ENCODE results near the gene DMBX1. TPM values are rescaled to one million over a fixed set of nuclear protein-coding genes. Genes with fewer than 3 reads are reported as not detected.

The DMBX1 gene
- total RNA-seq, 1 experiment from 2014 or later: not detected

Other genes starting within 250 kb of the DMBX1 start
- 3.3 and 15.3 TPM in 2 replicates for gene RAD54L, start 242.1 kb upstream of the DMBX1 start, total RNA-seq (2014; rRNA removed; shearing (Covaris generic); ENCODE audit: low replicate concordance)
- gene LRRC41, start 186.2 kb upstream of the DMBX1 start, total RNA-seq (2014; rRNA removed; shearing (Covaris generic); ENCODE audit: low replicate concordance): 70.5 and 101 TPM in 2 replicates
- gene UQCRH, start 186.1 kb upstream of the DMBX1 start, total RNA-seq (2014; rRNA removed; shearing (Covaris generic); ENCODE audit: low replicate concordance): 768 and 982 TPM in 2 replicates
- gene NSUN4, start 149.0 kb upstream of the DMBX1 start, total RNA-seq (2014; rRNA removed; shearing (Covaris generic); ENCODE audit: low replicate concordance): 7.7 and 16.7 TPM in 2 replicates
- gene FAAH, start 95.5 kb upstream of the DMBX1 start, total RNA-seq (2014; rRNA removed; shearing (Covaris generic); ENCODE audit: low replicate concordance): 0.16 and 1.4 TPM in 2 replicates
- not detected in 2 replicates for gene KNCN, start 61.8 kb downstream of the DMBX1 start, total RNA-seq (2014; rRNA removed; shearing (Covaris generic); ENCODE audit: low replicate concordance)
- gene MKNK1, start 114.4 kb downstream of the DMBX1 start, total RNA-seq (2014; rRNA removed; shearing (Covaris generic); ENCODE audit: low replicate concordance): 16.4 and 22.7 TPM in 2 replicates
- gene MOB3C, start 127.0 kb downstream of the DMBX1 start, total RNA-seq (2014; rRNA removed; shearing (Covaris generic); ENCODE audit: low replicate concordance): 1.5 and 4.8 TPM in 2 replicates
- gene ATPAF1, start 178.5 kb downstream of the DMBX1 start, total RNA-seq (2014; rRNA removed; shearing (Covaris generic); ENCODE audit: low replicate concordance): 85.4 and 87.0 TPM in 2 replicates
- gene TEX38, start 182.0 kb downstream of the DMBX1 start, total RNA-seq (2014; rRNA removed; shearing (Covaris generic); ENCODE audit: low replicate concordance): not detected in 2 replicates
- gene EFCAB14, start 229.3 kb downstream of the DMBX1 start, total RNA-seq (2014; rRNA removed; shearing (Covaris generic); ENCODE audit: low replicate concordance): 27.3 and 34.3 TPM in 2 replicates

Measured in MG63 (cell line).